HG02840 (cell line): ENCODE measurements around the gene EXO5.
"Not testable (repeated sequence)": the region's sequence is repeated elsewhere in the genome, so short reads cannot be mapped to it uniquely, and the experiment has no call there.

ENCODE experiments used
- ATAC-seq: cut with Tn5 transposase; IDR thresholded peaks from one replicate; pipeline ENCODE4 v1.9.1; 2021; ENCODE audit warnings: mild to moderate bottlenecking, moderate library complexity, moderate number of reproducible peaks; ENCODE audit not compliant: unreplicated experiment, low FRiP score

Gene EXO5

GRCh38 chr1:40539338-40539737 lies 30.8 kb downstream of the EXO5 start:
- no peak for ATAC-seq

GRCh38 chr1:40546957-40547356 lies 38.4 kb downstream of the EXO5 start:
- ATAC-seq, result no peak

GRCh38 chr1:40553017-40553416 lies 44.5 kb downstream of the EXO5 start:
- ATAC-seq, result no peak

- ATAC-seq, result not testable (repeated sequence)
Observed at GRCh38 chr1:40554807-40555206, 46.2 kb downstream of the EXO5 start.

- no peak for ATAC-seq
Observed at GRCh38 chr1:40556121-40556520, 47.6 kb downstream of the EXO5 start.

- ATAC-seq, result not testable (repeated sequence)
Observed at GRCh38 chr1:40558241-40558640, 49.7 kb downstream of the EXO5 start.

- no peak for ATAC-seq
Observed at GRCh38 chr1:40562185-40562584, 53.6 kb downstream of the EXO5 start.

GRCh38 chr1:40563266-40563665 lies 54.7 kb downstream of the EXO5 start:
- no peak for ATAC-seq

GRCh38 chr1:40564506-40564905 lies 55.9 kb downstream of the EXO5 start:
- ATAC-seq, result no peak

- no peak for ATAC-seq
Observed at GRCh38 chr1:40564913-40565312, 56.3 kb downstream of the EXO5 start.
